ENCODE results near the gene APBA1.
"Not testable (repeated sequence)": the region's sequence is repeated elsewhere in the genome, so short reads cannot be mapped to it uniquely, and the experiment has no call there.

The APBA1 gene

GRCh38 chr9:69442486-69442885, 229.7 kb downstream of the APBA1 start:
- DNase-seq (ENCODE audit: low spot score) = no peak

- not testable (repeated sequence) for DNase-seq (ENCODE audit: low spot score)
Observed at GRCh38 chr9:69440254-69440955, 231.8 kb downstream of the APBA1 start.

DNA sequence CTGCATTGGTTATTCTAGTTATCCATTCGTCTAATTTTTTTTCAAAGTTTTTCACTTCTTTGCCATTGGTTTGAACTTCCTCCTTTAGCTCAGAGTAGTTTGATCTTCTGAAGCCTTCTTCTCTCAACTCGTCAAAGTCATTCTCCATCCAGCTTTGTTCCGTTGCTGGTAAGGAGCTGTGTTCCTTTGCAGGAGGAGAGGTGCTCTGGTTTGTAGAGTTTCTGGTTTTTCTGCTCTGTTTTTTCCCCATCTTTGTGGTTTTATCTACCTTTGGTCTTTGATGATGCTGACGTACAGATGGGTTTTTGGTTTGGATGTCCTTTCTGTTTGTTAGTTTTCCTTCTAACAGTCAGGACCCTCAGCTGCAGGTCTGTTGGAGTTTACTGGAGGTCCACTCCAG, 232.5 kb downstream of the APBA1 start:
- not testable (repeated sequence) for DNase-seq (ENCODE audit: low spot score)

- no peak for DNase-seq (ENCODE audit: low spot score)
Observed at GRCh38 chr9:69433968-69434367, 238.2 kb downstream of the APBA1 start.

- no peak for DNase-seq (ENCODE audit: low spot score)
Observed at GRCh38 chr9:69433392-69433791, 238.8 kb downstream of the APBA1 start.

GRCh38 chr9:69432623-69433022, 239.5 kb downstream of the APBA1 start:
- no peak for DNase-seq (ENCODE audit: low spot score)

DNA sequence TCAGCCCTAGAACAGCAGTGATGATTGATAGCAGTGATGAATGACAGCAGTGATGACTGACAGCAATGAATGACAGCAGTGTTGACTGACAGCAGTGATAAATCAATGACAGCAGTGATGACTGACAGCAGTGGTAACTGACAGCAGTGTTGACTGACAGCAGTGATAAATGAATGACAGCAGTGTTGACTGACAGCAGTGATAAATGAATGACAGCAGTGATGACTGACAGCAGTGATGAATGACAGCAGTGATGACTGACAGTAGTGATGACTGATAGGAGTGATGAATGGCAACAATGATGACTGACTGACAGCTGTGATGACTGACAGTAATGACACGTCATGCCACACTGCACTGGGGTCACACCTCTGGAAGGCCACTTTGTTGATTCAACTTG, 240.4 kb downstream of the APBA1 start:
- no peak for DNase-seq (ENCODE audit: low spot score)

GRCh38 chr9:69431203-69431602, 241.0 kb downstream of the APBA1 start:
- no peak for DNase-seq (ENCODE audit: low spot score)

- no peak for DNase-seq (ENCODE audit: low spot score)
Observed at GRCh38 chr9:69430206-69430605, 242.0 kb downstream of the APBA1 start.

DNA sequence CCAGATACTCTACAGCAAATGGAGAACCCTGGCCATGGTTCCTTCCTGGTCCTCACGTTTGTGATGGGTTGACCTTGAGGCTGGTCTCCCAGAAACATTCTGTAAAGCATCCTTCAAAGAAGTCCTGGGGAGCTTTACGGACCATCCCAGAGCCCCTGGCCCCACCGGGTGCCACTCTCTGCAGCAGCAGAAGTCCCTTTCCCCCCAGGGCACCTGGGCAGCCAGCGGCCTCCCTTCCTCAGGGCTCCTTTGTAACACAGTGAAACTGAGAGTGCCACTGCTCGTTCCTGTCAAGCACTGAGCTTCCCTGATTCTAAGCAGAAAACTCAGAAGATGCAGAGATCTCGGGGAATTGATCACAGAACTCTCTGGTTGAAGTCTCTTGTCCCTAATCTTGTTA, 242.9 kb downstream of the APBA1 start:
- no peak for DNase-seq (ENCODE audit: low spot score)

GRCh38 chr9:69428017-69428785, 244.0 kb downstream of the APBA1 start:
- no peak for DNase-seq (ENCODE audit: low spot score)

DNA sequence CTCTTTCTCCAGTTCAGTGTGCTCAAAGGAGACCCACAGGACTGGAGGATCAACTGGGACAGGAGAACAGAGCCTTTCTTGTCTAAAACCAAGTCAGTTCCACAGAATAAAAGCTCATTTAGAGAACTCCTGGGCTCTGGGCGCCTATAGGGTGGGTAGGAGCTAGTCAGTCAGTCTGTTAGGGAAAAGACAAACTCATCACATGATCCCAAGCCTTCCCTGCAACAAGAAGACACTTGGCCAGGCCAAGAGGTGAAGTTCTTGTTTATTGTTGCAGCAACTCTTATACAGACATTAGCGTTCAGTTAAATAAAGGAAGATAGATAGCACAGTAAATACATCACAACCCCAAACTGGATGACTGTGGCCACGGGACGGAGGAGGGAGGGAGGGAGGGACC, 244.9 kb downstream of the APBA1 start:
- no peak for DNase-seq (ENCODE audit: low spot score)

DNA sequence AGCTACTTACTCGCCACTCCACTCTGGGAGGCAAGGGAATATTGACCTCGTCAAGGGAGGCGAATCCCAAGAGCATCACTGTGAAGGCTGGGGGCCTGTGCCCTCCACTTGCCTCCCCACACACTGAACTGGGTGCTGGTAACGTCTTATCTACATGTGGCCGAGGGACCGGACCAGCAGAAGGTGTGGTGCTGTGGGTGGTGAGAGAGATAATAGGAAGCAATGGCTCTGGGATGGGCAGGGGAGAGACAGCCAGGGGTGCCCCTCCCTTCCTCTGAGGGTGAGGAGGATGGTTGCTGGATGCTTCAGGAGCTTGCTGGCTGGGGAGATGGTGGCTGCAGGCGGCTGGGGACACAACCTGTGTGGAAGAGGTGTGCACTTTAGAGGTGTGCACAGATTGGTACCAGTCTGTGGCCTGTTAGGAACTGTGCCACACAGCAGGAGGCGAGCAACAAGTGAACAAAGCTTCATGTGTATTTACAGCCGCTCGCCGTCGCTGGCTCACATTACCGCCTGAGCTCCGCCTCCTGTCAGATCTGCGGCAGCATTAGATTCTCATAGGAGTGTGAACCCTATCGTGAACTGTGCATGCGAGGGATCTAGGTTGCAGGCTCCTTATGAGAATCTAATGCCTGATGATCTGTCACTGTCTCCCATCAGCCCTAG, 246.9 kb downstream of the APBA1 start:
- DNase-seq (ENCODE audit: low spot score) = no peak

DNA sequence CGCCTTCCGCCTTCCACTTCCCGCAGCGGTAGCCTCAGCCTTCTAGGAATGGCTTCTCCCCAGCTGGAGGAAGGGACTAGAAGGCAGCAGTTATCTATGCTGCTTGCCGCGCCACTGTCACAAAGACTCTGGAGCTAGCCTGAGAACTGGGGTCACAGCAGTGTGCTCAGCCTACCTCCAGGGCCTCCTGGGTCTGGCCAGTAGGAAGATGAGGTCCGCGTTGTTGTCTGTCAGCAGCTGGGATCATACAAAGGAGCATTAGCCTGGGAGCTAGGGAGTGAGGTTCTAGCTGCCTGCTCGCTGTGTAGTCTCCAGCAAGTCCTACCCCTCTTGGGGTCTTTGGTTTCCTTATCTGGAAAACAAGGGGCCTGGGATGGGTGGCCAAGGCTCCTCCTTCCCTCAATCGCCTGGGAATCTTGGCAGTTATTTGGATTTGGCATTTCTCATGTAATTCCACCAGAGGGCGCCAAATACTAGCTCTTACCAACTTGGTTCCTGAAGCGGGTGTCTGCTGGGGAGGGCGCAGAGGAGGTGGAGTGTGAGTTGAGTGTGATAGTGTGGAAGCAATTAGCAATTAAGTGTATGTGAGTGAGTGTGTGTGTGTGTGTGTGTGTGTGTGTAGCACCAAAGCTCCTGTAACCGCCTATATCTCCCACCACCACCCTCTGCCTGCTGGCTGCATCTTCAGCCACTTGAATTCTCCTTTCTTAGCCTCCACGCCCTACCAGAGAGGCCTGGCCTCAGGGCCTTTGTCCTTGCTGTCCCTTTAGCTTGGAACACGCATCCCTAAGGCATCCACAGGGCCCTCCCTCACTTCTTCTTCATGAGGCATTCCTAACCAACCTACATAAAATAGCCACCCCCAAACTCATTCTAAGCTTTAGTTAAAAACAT, 250.0 kb downstream of the APBA1 start:
- DNase-seq (ENCODE audit: low spot score) = peak; percentile 86

GRCh38 chr9:69420611-69421270, 251.4 kb downstream of the APBA1 start:
- no peak for DNase-seq (ENCODE audit: low spot score)

- peak; percentile 74 for DNase-seq (ENCODE audit: low spot score)
Observed at GRCh38 chr9:69412741-69413150, 259.4 kb downstream of the APBA1 start.

DNA sequence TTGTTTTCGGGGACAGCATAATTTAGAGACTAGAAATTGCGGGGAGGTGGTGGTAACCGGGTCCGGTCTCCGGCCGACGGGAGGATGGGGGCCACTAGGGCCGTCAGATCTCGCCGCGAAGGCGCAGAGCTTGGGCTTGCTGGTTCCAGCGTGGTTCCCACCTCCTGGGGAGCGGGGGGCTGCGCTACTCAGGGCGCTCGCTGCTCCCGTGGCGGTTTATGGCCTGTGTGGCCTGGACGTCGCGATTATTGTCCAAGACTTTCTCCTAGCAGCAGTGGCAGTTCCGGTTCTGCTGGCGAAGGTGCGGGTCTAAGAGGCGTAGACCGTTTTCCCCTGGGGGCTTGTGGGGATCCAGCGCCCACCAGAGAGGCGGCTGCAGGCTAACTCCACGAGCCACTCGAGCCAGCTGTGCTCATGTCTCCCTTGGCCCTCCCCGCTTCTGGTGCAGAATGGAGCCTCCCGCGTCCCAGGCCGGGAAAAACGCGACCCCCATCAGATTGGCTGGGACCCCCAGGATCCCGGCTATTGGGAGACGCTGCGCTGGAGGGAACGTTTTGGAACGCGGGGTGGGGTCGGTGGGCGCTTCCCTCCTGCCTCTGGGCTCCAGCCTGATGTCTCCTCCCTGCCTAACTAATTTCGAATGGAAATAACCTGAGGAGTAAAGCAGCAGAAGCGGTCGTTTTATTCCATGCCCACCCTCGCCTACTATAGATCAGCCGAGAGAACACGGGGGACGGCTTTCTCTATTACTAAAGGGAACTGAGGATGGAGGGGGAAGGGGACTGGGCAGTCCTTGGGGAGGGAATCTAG, 260.0 kb downstream of the APBA1 start:
- no peak for DNase-seq (ENCODE audit: low spot score)

GRCh38 chr9:69411246-69411645, 260.9 kb downstream of the APBA1 start:
- DNase-seq (ENCODE audit: low spot score) = no peak

- DNase-seq (ENCODE audit: low spot score) = not testable (repeated sequence)
Observed at GRCh38 chr9:69409936-69410335, 262.2 kb downstream of the APBA1 start.

DNA sequence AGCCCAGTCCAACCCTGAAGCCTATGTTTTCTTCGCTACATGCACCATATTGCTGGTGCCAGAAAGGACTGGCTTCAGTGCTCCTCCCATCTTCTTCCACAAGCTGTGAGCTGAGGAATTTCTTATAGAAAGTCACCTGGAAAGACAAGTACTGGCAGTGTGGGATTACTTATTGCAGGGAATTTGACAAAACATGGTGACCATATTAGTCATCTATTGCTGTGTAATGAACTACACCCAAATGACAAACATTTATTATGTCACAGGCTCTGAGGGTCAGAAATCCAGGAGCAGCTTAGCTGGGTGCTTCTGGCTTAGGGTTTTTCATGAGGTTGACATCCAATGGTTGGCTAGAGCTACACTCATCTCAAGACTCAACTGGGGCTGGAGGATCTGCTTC, 271.7 kb downstream of the APBA1 start:
- DNase-seq (ENCODE audit: low spot score) = no peak

Measured in cerebellar cortex (tissue), 1 donor.